ENCODE measurements around the gene CCDC148.

Gene CCDC148

DNA sequence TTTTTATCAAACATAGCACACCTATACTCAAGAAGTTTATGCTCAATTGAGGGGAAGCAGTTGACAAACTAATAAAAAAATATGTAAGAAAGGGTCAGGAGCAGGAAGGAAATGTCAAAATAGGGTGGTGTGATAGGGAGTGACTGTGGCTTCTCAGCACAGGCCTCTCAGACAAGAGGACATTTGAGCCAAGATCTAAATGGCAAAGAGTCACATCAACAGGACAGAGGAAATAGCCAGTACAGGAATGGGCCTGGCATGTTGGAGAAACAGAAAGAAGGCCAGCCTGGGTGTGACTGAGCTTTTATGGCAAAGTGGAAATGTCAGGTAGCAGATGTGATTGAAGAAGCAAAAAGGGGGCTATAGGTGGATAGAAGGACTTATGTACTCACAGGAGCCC lies 117.0 kb downstream of the CCDC148 start:
- TF ChIP-seq, protein P1, sequence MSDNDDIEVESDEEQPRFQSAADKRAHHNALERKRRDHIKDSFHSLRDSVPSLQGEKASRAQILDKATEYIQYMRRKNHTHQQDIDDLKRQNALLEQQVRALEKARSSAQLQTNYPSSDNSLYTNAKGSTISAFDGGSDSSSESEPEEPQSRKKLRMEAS (IDR thresholded peaks at IDR 0.05), result no peak
- no peak for TF ChIP-seq NFIC (IDR thresholded peaks at IDR 0.05)
- TF ChIP-seq CEBPB (IDR thresholded peaks at IDR 0.05), result no peak
- TF ChIP-seq TAF1 (IDR thresholded peaks at IDR 0.05; ENCODE audit: low read depth), result no peak
- no peak for TF ChIP-seq EP300 (IDR thresholded peaks at IDR 0.05; ENCODE audit: borderline replicate concordance)
- TF ChIP-seq YY1 (IDR thresholded peaks at IDR 0.05; ENCODE audit: low read depth), result no peak
- no peak for TF ChIP-seq TEAD4 (IDR thresholded peaks at IDR 0.05)
- no peak for TF ChIP-seq USF1 (IDR thresholded peaks at IDR 0.05)
- no peak for TF ChIP-seq TCF12 (IDR thresholded peaks at IDR 0.05; ENCODE audit: low read depth)
- TF ChIP-seq EGR1 (IDR thresholded peaks at IDR 0.05), result no peak
- no peak for TF ChIP-seq CREB1 (IDR thresholded peaks at IDR 0.05; ENCODE audit: low read depth)
- no peak for TF ChIP-seq ZBTB7A (IDR thresholded peaks at IDR 0.05; ENCODE audit: low read depth)
- TF ChIP-seq, protein P2, sequence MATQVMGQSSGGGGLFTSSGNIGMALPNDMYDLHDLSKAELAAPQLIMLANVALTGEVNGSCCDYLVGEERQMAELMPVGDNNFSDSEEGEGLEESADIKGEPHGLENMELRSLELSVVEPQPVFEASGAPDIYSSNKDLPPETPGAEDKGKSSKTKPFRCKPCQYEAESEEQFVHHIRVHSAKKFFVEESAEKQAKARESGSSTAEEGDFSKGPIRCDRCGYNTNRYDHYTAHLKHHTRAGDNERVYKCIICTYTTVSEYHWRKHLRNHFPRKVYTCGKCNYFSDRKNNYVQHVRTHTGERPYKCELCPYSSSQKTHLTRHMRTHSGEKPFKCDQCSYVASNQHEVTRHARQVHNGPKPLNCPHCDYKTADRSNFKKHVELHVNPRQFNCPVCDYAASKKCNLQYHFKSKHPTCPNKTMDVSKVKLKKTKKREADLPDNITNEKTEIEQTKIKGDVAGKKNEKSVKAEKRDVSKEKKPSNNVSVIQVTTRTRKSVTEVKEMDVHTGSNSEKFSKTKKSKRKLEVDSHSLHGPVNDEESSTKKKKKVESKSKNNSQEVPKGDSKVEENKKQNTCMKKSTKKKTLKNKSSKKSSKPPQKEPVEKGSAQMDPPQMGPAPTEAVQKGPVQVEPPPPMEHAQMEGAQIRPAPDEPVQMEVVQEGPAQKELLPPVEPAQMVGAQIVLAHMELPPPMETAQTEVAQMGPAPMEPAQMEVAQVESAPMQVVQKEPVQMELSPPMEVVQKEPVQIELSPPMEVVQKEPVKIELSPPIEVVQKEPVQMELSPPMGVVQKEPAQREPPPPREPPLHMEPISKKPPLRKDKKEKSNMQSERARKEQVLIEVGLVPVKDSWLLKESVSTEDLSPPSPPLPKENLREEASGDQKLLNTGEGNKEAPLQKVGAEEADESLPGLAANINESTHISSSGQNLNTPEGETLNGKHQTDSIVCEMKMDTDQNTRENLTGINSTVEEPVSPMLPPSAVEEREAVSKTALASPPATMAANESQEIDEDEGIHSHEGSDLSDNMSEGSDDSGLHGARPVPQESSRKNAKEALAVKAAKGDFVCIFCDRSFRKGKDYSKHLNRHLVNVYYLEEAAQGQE (IDR thresholded peaks at IDR 0.05; ENCODE audit: low read depth), result no peak
- TF ChIP-seq RAD21 (IDR thresholded peaks at IDR 0.05; ENCODE audit: low read depth), result no peak
- no peak for TF ChIP-seq FOXM1 (IDR thresholded peaks at IDR 0.05; ENCODE audit: borderline replicate concordance, low read depth)

DNA sequence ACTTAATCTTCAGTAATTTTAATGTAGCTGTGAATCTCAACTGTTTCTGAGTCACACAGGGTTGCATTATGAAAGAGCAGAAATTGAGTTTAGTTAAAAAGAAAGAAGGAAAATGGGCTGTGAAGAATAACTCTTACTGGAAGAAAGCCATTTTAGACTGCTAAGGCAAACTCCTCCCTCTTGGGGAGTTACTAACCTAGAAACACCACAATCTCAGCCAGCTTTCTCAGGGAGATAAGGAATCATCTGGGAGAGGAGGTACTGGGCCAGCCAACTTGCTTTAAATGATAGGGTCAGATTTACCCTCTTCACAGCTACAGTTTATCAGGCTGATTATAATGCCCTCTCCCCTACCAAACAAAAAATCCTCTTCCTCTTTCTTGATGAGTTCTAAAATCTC lies 119.5 kb downstream of the CCDC148 start:
- no peak for TF ChIP-seq YY1 (IDR thresholded peaks at IDR 0.05; ENCODE audit: low read depth)
- TF ChIP-seq TEAD4 (IDR thresholded peaks at IDR 0.05), result no peak
- TF ChIP-seq, protein P2 (IDR thresholded peaks at IDR 0.05; ENCODE audit: low read depth), result no peak
- no peak for TF ChIP-seq USF1 (IDR thresholded peaks at IDR 0.05)

- no peak for TF ChIP-seq TCF12 (IDR thresholded peaks at IDR 0.05; ENCODE audit: low read depth)
These were observed 130.7 kb downstream of the CCDC148 start for GRCh38 chr2:158325782-158326340.

- TF ChIP-seq USF1 (IDR thresholded peaks at IDR 0.05) (no peak), RAD21 (IDR thresholded peaks at IDR 0.05; ENCODE audit: low read depth) (no peak), TCF12 (IDR thresholded peaks at IDR 0.05; ENCODE audit: low read depth) (no peak), FOXM1 (IDR thresholded peaks at IDR 0.05; ENCODE audit: borderline replicate concordance, low read depth) (no peak), TEAD4 (IDR thresholded peaks at IDR 0.05) (no peak), NFIC (IDR thresholded peaks at IDR 0.05) (no peak), YY1 (IDR thresholded peaks at IDR 0.05; ENCODE audit: low read depth) (no peak), ZBTB7A (IDR thresholded peaks at IDR 0.05; ENCODE audit: low read depth) (no peak), CEBPB (IDR thresholded peaks at IDR 0.05) (no peak)
- TF ChIP-seq, protein P2 (IDR thresholded peaks at IDR 0.05; ENCODE audit: low read depth), result no peak
These were observed 131.3 kb downstream of the CCDC148 start for GRCh38 chr2:158325031-158325781.

Measured in Ishikawa (cell line).